Measurements from ENCODE around the gene SLC27A1.

DNA sequence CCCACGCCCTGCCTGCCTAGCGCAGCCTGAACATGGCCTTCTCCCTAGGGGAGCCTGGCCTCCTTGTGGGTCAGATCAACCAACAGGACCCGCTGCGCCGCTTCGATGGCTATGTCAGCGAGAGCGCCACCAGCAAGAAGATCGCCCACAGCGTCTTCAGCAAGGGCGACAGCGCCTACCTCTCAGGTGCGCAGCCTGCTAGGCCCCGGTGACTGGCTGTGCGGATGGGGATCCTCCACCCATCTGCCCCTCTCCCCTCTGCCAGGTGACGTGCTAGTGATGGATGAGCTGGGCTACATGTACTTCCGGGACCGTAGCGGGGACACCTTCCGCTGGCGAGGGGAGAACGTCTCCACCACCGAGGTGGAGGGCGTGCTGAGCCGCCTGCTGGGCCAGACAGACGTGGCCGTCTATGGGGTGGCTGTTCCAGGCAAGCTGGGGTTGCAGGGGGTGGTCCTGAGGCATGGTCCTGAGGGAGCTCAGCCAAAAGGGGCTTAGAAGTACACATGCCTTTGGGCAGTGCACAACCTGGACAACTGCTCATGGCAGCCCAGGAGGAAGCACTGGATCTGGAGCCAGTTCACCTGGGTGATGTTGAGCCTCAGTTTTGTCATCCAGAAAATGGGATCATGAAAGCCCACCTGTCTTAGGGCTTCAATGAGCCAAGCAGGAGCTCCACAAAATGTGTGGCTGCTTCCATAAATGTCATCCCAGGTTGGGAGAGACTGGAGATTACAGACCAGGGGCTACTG, 30.3 kb downstream of the SLC27A1 start:
- TF ChIP-seq, protein P1, sequence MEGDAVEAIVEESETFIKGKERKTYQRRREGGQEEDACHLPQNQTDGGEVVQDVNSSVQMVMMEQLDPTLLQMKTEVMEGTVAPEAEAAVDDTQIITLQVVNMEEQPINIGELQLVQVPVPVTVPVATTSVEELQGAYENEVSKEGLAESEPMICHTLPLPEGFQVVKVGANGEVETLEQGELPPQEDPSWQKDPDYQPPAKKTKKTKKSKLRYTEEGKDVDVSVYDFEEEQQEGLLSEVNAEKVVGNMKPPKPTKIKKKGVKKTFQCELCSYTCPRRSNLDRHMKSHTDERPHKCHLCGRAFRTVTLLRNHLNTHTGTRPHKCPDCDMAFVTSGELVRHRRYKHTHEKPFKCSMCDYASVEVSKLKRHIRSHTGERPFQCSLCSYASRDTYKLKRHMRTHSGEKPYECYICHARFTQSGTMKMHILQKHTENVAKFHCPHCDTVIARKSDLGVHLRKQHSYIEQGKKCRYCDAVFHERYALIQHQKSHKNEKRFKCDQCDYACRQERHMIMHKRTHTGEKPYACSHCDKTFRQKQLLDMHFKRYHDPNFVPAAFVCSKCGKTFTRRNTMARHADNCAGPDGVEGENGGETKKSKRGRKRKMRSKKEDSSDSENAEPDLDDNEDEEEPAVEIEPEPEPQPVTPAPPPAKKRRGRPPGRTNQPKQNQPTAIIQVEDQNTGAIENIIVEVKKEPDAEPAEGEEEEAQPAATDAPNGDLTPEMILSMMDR (IDR thresholded peaks at IDR 0.05) = no peak
- no peak for TF ChIP-seq POLR2A (IDR thresholded peaks at IDR 0.05)

Measured in lower leg skin (tissue), 3 donors.